WTC11 (cell line): ENCODE data around the gene HDC. TPM values are rescaled to one million over a fixed set of nuclear protein-coding genes. Genes with fewer than 3 reads are reported as not detected.

Source experiments
- ATAC-seq: fragments of 200-7000 bp; cut with Tn5 transposase; 2 replicates; pipeline ENCODE4 v1.10.0; 2021; ENCODE audit warnings: mild to moderate bottlenecking, moderate library complexity
- CTCF ChIA-PET: fragments of 300-600 bp; sonication (Branson Sonifier 250); formaldehyde crosslinking; loops from one replicate; lab custom pipeline; 2021; ENCODE audit warnings: antibody characterized with exemption; lab: Charles Lee
- POLR2A ChIA-PET: fragments of 350-600 bp; sonication (Branson Sonifier 250); formaldehyde crosslinking; loops from one replicate; lab custom pipeline; 2021; ENCODE audit warnings: antibody characterized with exemption; lab: Charles Lee
- DNase-seq: peaks from one replicate; pipeline ENCODE4 v3.0.0; 2021; ENCODE audit warnings: low spot score
- H3K27ac Mint-ChIP-seq: 2 replicates; pipeline ENCODE4 v1.8.0; 2021; ENCODE audit warnings: mixed read lengths
- H3K27me3 Mint-ChIP-seq: 2 replicates; pipeline ENCODE4 v1.8.0; 2021; ENCODE audit warnings: low read depth, mild to moderate bottlenecking, moderate library complexity, mixed read lengths
- H3K36me3 Mint-ChIP-seq: 2 replicates; pipeline ENCODE4 v1.8.0; 2021; ENCODE audit warnings: mixed read lengths
- H3K4me1 Mint-ChIP-seq: 2 replicates; pipeline ENCODE4 v1.8.0; 2022; ENCODE audit warnings: mixed read lengths
- H3K4me3 Mint-ChIP-seq: 2 replicates; pipeline ENCODE4 v1.8.0; 2021; ENCODE audit warnings: mild to moderate bottlenecking, moderate library complexity, mixed read lengths
- H3K9me3 Mint-ChIP-seq: 2 replicates; pipeline ENCODE4 v1.8.0; 2021; ENCODE audit warnings: mixed read lengths
- ATF1 ChIP-seq: sonication (generic); formaldehyde crosslinking; IDR thresholded peaks from 2 replicates; pipeline ENCODE4 v1.8.1; 2023; ENCODE audit warnings: mild to moderate bottlenecking, moderate library complexity, missing genetic modification reagents
- ATF3 ChIP-seq: sonication (generic); formaldehyde crosslinking; conservative IDR thresholded peaks from 2 replicates; pipeline ENCODE4 v1.8.1; 2022; ENCODE audit warnings: mild to moderate bottlenecking, missing genetic modification reagents
- CREM ChIP-seq: sonication (generic); formaldehyde crosslinking; IDR thresholded peaks from 2 replicates; pipeline ENCODE4 v1.8.1; 2022; ENCODE audit warnings: mild to moderate bottlenecking, missing genetic modification reagents, moderate library complexity
- ELF4 ChIP-seq: sonication (generic); formaldehyde crosslinking; IDR thresholded peaks from 2 replicates; pipeline ENCODE4 v1.8.1; 2022; ENCODE audit warnings: low read depth, mild to moderate bottlenecking, moderate library complexity, missing genetic modification reagents
- EMX1 ChIP-seq: fragments of 250-450 bp; sonication (Bioruptor Pico); IDR thresholded peaks from 2 replicates; pipeline ENCODE4 v1.8.0; 2021; ENCODE audit warnings: mild to moderate bottlenecking
- GABPB1 ChIP-seq: sonication (generic); formaldehyde crosslinking; IDR thresholded peaks from 2 replicates; pipeline ENCODE4 v1.8.1; 2023; ENCODE audit warnings: mild to moderate bottlenecking, missing genetic modification reagents
- GTF2I ChIP-seq: fragments of 250-450 bp; sonication (Bioruptor Pico); conservative IDR thresholded peaks from 2 replicates; pipeline ENCODE4 v1.4.0; 2021; ENCODE audit warnings: mild to moderate bottlenecking
- MLX ChIP-seq: sonication (generic); formaldehyde crosslinking; IDR thresholded peaks from 2 replicates; pipeline ENCODE4 v1.8.1; 2023; ENCODE audit warnings: mild to moderate bottlenecking, missing genetic modification reagents, moderate library complexity
- NFATC4 ChIP-seq: fragments of 250-450 bp; sonication (Bioruptor Pico); IDR thresholded peaks from 2 replicates; pipeline ENCODE4 v1.9.0; 2021; ENCODE audit warnings: mild to moderate bottlenecking
- NFYB ChIP-seq: sonication (generic); formaldehyde crosslinking; conservative IDR thresholded peaks from 2 replicates; pipeline ENCODE4 v1.8.0; 2022; ENCODE audit warnings: low read depth, missing genetic modification reagents
- OVOL2 ChIP-seq: fragments of 250-450 bp; sonication (Bioruptor Pico); IDR thresholded peaks from 2 replicates; pipeline ENCODE4 v1.9.0; 2021; ENCODE audit warnings: mild to moderate bottlenecking, borderline replicate concordance
- PRDM15 ChIP-seq: sonication (generic); formaldehyde crosslinking; IDR thresholded peaks from 2 replicates; pipeline ENCODE4 v1.8.0; 2022; ENCODE audit warnings: missing genetic modification reagents
- RELA ChIP-seq: sonication (generic); formaldehyde crosslinking; IDR thresholded peaks from 2 replicates; pipeline ENCODE4 v1.8.1; 2022; ENCODE audit warnings: missing genetic modification reagents, mild to moderate bottlenecking, borderline replicate concordance
- SOX15 ChIP-seq: fragments of 250-450 bp; sonication (Bioruptor Pico); IDR thresholded peaks from 2 replicates; pipeline ENCODE4 v1.9.0; 2021; ENCODE audit warnings: mild to moderate bottlenecking
- SP1 ChIP-seq: sonication (generic); formaldehyde crosslinking; conservative IDR thresholded peaks from 2 replicates; pipeline ENCODE4 v1.8.1; 2022; ENCODE audit warnings: missing genetic modification reagents
- TCF7 ChIP-seq: sonication (generic); formaldehyde crosslinking; IDR thresholded peaks from 2 replicates; pipeline ENCODE4 v1.8.0; 2022; ENCODE audit warnings: mild to moderate bottlenecking, low read depth, missing genetic modification reagents, moderate library complexity
- TEAD1 ChIP-seq: sonication (generic); formaldehyde crosslinking; IDR thresholded peaks from 2 replicates; pipeline ENCODE4 v1.8.0; 2022; ENCODE audit warnings: mild to moderate bottlenecking, missing genetic modification reagents
- USF1 ChIP-seq: sonication (generic); formaldehyde crosslinking; IDR thresholded peaks from 2 replicates; pipeline ENCODE4 v1.8.0; 2022; ENCODE audit warnings: mild to moderate bottlenecking, missing genetic modification reagents
- USF2 ChIP-seq: sonication (generic); formaldehyde crosslinking; IDR thresholded peaks from 2 replicates; pipeline ENCODE4 v1.8.1; 2023; ENCODE audit warnings: mild to moderate bottlenecking, missing genetic modification reagents, moderate library complexity
- ZNF219 ChIP-seq: sonication (generic); formaldehyde crosslinking; IDR thresholded peaks from 2 replicates; pipeline ENCODE4 v1.8.0; 2023; ENCODE audit warnings: missing genetic modification reagents, mild to moderate bottlenecking, borderline replicate concordance
- ZNF317 ChIP-seq: sonication (generic); formaldehyde crosslinking; IDR thresholded peaks from 2 replicates; pipeline ENCODE4 v1.8.1; 2023; ENCODE audit warnings: low read depth, mild to moderate bottlenecking, moderate library complexity, missing genetic modification reagents, borderline replicate concordance
- ZNF512 ChIP-seq: sonication (generic); formaldehyde crosslinking; IDR thresholded peaks from 2 replicates; pipeline ENCODE4 v1.8.1; 2022; ENCODE audit warnings: missing genetic modification reagents, borderline replicate concordance
- total RNA-seq: library from RNA; stranded (reverse); gene quantifications from 3 replicates; pipeline ENCODE4 v1.2.3, GENCODE V29; 2021

The HDC gene
- total RNA-seq, 1 experiment from 2014 or later = not detected

GRCh38 chr15:50249704-50250103 lies 15.8 kb downstream of the HDC start:
- Mint-ChIP-seq H3K4me1 (peaks cover 3% of the 10 kb centered on the region; the same call in 1 of the 2 replicates), H3K27ac (no peak overlapping the region), H3K9me3 (no peaks in the 10 kb centered on the region), H3K36me3 (no peaks in the 10 kb centered on the region), H3K27me3 (no peaks in the 10 kb centered on the region; the same call in 1 of the 2 replicates)
- DNase-seq = no peak
- CTCF ChIA-PET = interaction anchor here (0.5 kb wide), 1 partner anchor 130 kb away, joined by 3 read pairs; no protein-coding TSS in a partner anchor
- ATAC-seq = no peak
- TF ChIP-seq RELA (CRISPR knock-in tag) (no peak), ZNF317 (CRISPR knock-in tag) (no peak), NFATC4 (CRISPR knock-in tag) (no peak), GTF2I (CRISPR knock-in tag) (no peak), EMX1 (CRISPR knock-in tag) (no peak), OVOL2 (CRISPR knock-in tag) (no peak), GABPB1 (no peak), ATF3 (no peak), NFYB (no peak), CREM (no peak), TEAD1 (no peak), USF2 (CRISPR knock-in tag) (no peak), MLX (CRISPR knock-in tag) (no peak), ZNF512 (CRISPR knock-in tag) (no peak), TCF7 (CRISPR knock-in tag) (no peak)
- TF ChIP-seq, all 79 proteins: peak for 0
- H3K4me3 Mint-ChIP-seq = no peak overlapping the region
- POLR2A ChIA-PET = no interaction called here

GRCh38 chr15:50248994-50249582 lies 16.4 kb downstream of the HDC start:
- Mint-ChIP-seq H3K9me3 (no peaks in the 10 kb centered on the region), H3K27ac (no peak overlapping the region), H3K36me3 (no peaks in the 10 kb centered on the region)
- TF ChIP-seq SP1 (CRISPR knock-in tag) (no peak), PRDM15 (no peak), SOX15 (CRISPR knock-in tag) (no peak), USF1 (CRISPR knock-in tag) (no peak), ELF4 (CRISPR knock-in tag) (no peak), ZNF219 (no peak), ATF1 (CRISPR knock-in tag) (no peak)
- TF ChIP-seq, all 79 proteins: peak for 0
- H3K4me1 Mint-ChIP-seq = peaks cover 3% of the 10 kb centered on the region; the same call in 1 of the 2 replicates
- ATAC-seq (no peak), DNase-seq (no peak)
- no peak overlapping the region for H3K4me3 Mint-ChIP-seq
- no peaks in the 10 kb centered on the region; the same call in 1 of the 2 replicates for H3K27me3 Mint-ChIP-seq
- ChIA-PET POLR2A (no interaction called here), CTCF (interaction anchor here (0.5 to 1.1 kb wide), 3 partner anchors 13 to 75 kb away, joined by 3 to 4 read pairs (median 3); no protein-coding TSS in a partner anchor)
